ENCODE data around the gene NCAM1.

NCAM1 gene

DNA sequence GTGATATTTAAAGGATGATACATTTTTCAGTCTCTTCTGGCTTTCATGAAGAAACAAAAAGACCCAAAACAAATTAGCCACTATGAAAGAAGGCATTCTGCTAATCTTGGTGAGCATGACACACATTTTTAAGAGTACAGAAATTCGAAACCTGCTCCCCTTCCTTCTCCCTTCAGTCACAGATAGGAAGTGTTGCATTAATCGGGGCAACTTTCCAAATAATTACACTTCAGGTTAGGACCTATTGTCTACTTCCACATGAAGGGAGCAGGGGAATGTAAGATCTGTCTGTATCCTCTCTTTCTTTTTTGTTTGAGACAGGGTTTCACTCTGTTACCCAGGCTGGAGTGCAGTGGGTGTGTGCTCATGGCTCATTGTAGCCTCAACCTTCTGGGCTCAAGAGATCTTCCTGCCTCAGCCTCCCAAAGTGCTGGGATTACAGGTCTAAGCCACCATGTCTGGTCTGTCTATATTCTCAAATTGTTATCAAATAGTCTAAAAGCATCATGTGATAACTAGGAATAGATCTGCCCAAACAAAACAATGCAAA, 45.8 kb downstream of the NCAM1 start:
- no peak overlapping the region for H2BK120ac ChIP-seq (ENCODE audit: low read depth, low read length)
- H3K14ac ChIP-seq (ENCODE audit: low read length in 2 of 2): no peak overlapping the region
- H3K4me2 ChIP-seq (ENCODE audit: low read length, poor library complexity, severe bottlenecking): no peak overlapping the region
- no peaks in the 10 kb centered on the region for H3K9me3 ChIP-seq (ENCODE audit: control insufficient read depth, low read length)
- no peak overlapping the region for H3K9ac ChIP-seq (ENCODE audit: low read length)
- H2AFZ ChIP-seq (ENCODE audit: low read depth, low read length): no peak overlapping the region
- H2BK12ac ChIP-seq (ENCODE audit: low read length in 2 of 2): no peak overlapping the region
- H3K27ac ChIP-seq (ENCODE audit: low read length, poor library complexity, severe bottlenecking): no peak overlapping the region
- no peak overlapping the region for H2BK15ac ChIP-seq (ENCODE audit: low read depth, poor library complexity, severe bottlenecking)
- H3K79me1 ChIP-seq (replicated peaks; ENCODE audit: low read length, poor library complexity, severe bottlenecking): no peaks in the 10 kb centered on the region
- H2BK5ac ChIP-seq (ENCODE audit: low read depth, low read length, poor library complexity, severe bottlenecking): no peak overlapping the region
- no peak overlapping the region for H3K23ac ChIP-seq (ENCODE audit: low read length in 2 of 2)
- no peaks in the 10 kb centered on the region for H3K36me3 ChIP-seq (ENCODE audit: control insufficient read depth in 1 of 2, insufficient read depth in 2 of 2, low read depth in 1 of 2, low read length in 2 of 2)
- no peaks in the 10 kb centered on the region for H3K27me3 ChIP-seq (ENCODE audit: control insufficient read depth in 1 of 2, insufficient read depth in 1 of 2, low read length in 2 of 2)
- H2AK5ac ChIP-seq (ENCODE audit: low read length, severe bottlenecking): no peak overlapping the region
- no peak overlapping the region for H4K91ac ChIP-seq (ENCODE audit: low read length)
- no peak overlapping the region for H3K4ac ChIP-seq (ENCODE audit: low read depth in 1 of 2, low read length in 2 of 2)
- no peaks in the 10 kb centered on the region for H3K4me1 ChIP-seq (ENCODE audit: control insufficient read depth, insufficient read depth, low read depth, low read length)
- DNase-seq: no peak
- 63% methylated on average over 1 of the region's 2 CpGs for WGBS
- no peak overlapping the region for H4K8ac ChIP-seq (ENCODE audit: low read length)
- no peak overlapping the region for H3K4me3 ChIP-seq (ENCODE audit: insufficient read depth in 1 of 2, low read depth in 1 of 2, low read length in 2 of 2)
- H3K18ac ChIP-seq (ENCODE audit: low read depth in 1 of 2, low read length in 2 of 2): no peak overlapping the region

DNA sequence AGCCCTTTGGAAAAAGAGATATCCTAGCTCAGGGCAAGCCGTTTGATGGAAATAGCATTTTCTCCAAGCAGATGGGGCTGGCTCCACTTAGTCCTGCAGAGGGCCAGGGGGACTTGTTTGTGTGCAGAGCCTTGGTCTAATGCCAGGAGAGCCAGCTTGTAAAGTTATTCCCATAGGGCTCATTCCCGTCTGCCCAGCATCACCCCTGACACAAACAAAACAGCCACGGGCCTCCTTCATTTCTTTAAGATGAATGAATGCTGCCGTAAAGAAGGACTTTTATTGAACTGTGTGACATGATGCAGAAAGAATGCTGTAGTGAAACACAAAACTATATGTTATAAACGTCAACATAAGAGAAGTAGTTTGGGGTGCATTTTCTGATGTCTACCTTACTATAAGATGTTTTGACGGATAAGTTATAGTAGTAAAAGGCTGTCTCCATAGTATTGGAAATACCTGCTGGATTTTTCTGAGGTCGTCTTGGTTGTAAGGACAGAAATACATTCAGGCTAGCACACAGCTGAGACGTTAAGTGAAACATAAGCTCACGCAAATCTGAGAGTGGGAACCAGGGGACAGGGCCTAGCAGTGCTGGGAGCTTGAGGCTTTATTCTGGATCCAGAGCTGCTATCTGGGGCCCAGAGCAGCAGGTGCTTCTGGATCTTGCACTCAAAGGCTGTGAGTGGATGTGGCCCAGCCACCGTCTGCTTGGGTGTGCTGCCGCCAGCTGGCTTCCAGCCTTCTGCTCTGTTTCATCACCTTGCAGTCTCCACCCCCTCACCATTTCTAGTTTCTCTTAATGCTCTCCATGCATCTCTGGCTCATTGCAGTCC, 53.3 kb downstream of the NCAM1 start:
- no peak overlapping the region for H2BK15ac ChIP-seq (ENCODE audit: low read depth, poor library complexity, severe bottlenecking)
- no peak overlapping the region for H3K4me2 ChIP-seq (ENCODE audit: low read length, poor library complexity, severe bottlenecking)
- no peak overlapping the region for H3K9ac ChIP-seq (ENCODE audit: low read length)
- peak overlapping the region in 1 of 2 experiments; percentile 48 for H3K18ac ChIP-seq (ENCODE audit: low read depth in 1 of 2, low read length in 2 of 2)
- H3K9me3 ChIP-seq (ENCODE audit: control insufficient read depth, low read length): peaks cover under 1% of the 10 kb centered on the region
- H2AK5ac ChIP-seq (ENCODE audit: low read length, severe bottlenecking): no peak overlapping the region
- DNase-seq: peak; percentile 33
- no peak overlapping the region for H2BK5ac ChIP-seq (ENCODE audit: low read depth, low read length, poor library complexity, severe bottlenecking)
- no peaks in the 10 kb centered on the region for H3K79me1 ChIP-seq (replicated peaks; ENCODE audit: low read length, poor library complexity, severe bottlenecking)
- no peak overlapping the region for H3K4ac ChIP-seq (ENCODE audit: low read depth in 1 of 2, low read length in 2 of 2)
- no peak overlapping the region for H3K4me3 ChIP-seq (ENCODE audit: insufficient read depth in 1 of 2, low read depth in 1 of 2, low read length in 2 of 2)
- no peak overlapping the region for H3K23ac ChIP-seq (ENCODE audit: low read length in 2 of 2)
- H2AFZ ChIP-seq (ENCODE audit: low read depth, low read length): no peak overlapping the region
- WGBS: 62% methylated on average over 9 of the region's 11 CpGs
- H4K91ac ChIP-seq (ENCODE audit: low read length): no peak overlapping the region
- no peaks in the 10 kb centered on the region for H3K4me1 ChIP-seq (ENCODE audit: control insufficient read depth, insufficient read depth, low read depth, low read length)
- no peak overlapping the region for H2BK12ac ChIP-seq (ENCODE audit: low read length in 2 of 2)
- H3K36me3 ChIP-seq (ENCODE audit: control insufficient read depth in 1 of 2, insufficient read depth in 2 of 2, low read depth in 1 of 2, low read length in 2 of 2): no peaks in the 10 kb centered on the region
- H3K27ac ChIP-seq (ENCODE audit: low read length, poor library complexity, severe bottlenecking): no peak overlapping the region
- H3K27me3 ChIP-seq (ENCODE audit: control insufficient read depth in 1 of 2, insufficient read depth in 1 of 2, low read length in 2 of 2): peaks cover 0 to 4% of the 10 kb centered on the region in 2 experiments
- no peak overlapping the region for H2BK120ac ChIP-seq (ENCODE audit: low read depth, low read length)
- H3K14ac ChIP-seq (ENCODE audit: low read length in 2 of 2): no peak overlapping the region
- no peak overlapping the region for H4K8ac ChIP-seq (ENCODE audit: low read length)

DNA sequence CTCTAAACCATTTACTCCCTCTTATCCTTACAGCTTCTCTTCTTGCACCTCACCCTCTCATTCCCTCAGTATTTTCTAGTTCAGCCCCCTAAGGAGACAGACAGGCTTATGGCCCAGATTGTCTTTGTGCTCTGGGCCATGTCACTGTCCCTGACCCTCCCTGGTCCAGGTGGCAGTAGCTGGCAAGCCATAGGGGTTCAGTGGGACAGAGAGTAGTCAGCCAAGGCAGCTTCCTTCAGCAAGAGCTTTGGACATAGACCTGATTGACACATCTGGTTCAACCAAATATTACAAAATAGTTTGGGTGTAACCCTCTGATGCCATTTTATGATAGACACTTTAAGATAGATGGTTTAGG, 53.9 kb downstream of the NCAM1 start:
- H2BK12ac ChIP-seq (ENCODE audit: low read length in 2 of 2): peak overlapping the region in 1 of 2 experiments; percentile 31
- H3K18ac ChIP-seq (ENCODE audit: low read depth in 1 of 2, low read length in 2 of 2): peak overlapping the region in 1 of 2 experiments; percentile 48
- no peak overlapping the region for H4K8ac ChIP-seq (ENCODE audit: low read length)
- H3K23ac ChIP-seq (ENCODE audit: low read length in 2 of 2): no peak overlapping the region
- H3K36me3 ChIP-seq (ENCODE audit: control insufficient read depth in 1 of 2, insufficient read depth in 2 of 2, low read depth in 1 of 2, low read length in 2 of 2): no peaks in the 10 kb centered on the region
- H3K79me1 ChIP-seq (replicated peaks; ENCODE audit: low read length, poor library complexity, severe bottlenecking): no peaks in the 10 kb centered on the region
- no peak overlapping the region for H2BK5ac ChIP-seq (ENCODE audit: low read depth, low read length, poor library complexity, severe bottlenecking)
- no peak overlapping the region for H3K4ac ChIP-seq (ENCODE audit: low read depth in 1 of 2, low read length in 2 of 2)
- no peak for DNase-seq
- H3K9me3 ChIP-seq (ENCODE audit: control insufficient read depth, low read length): peaks cover 6% of the 10 kb centered on the region
- H3K14ac ChIP-seq (ENCODE audit: low read length in 2 of 2): peak overlapping the region in 1 of 2 experiments; percentile 65
- no peak overlapping the region for H2BK120ac ChIP-seq (ENCODE audit: low read depth, low read length)
- no peak overlapping the region for H2AK5ac ChIP-seq (ENCODE audit: low read length, severe bottlenecking)
- H3K27me3 ChIP-seq (ENCODE audit: control insufficient read depth in 1 of 2, insufficient read depth in 1 of 2, low read length in 2 of 2): peaks cover 0 to 4% of the 10 kb centered on the region in 2 experiments
- H3K9ac ChIP-seq (ENCODE audit: low read length): no peak overlapping the region
- no peak overlapping the region for H3K27ac ChIP-seq (ENCODE audit: low read length, poor library complexity, severe bottlenecking)
- H4K91ac ChIP-seq (ENCODE audit: low read length): no peak overlapping the region
- no peak overlapping the region for H2BK15ac ChIP-seq (ENCODE audit: low read depth, poor library complexity, severe bottlenecking)
- no peaks in the 10 kb centered on the region for H3K4me1 ChIP-seq (ENCODE audit: control insufficient read depth, insufficient read depth, low read depth, low read length)
- H2AFZ ChIP-seq (ENCODE audit: low read depth, low read length): no peak overlapping the region
- H3K4me3 ChIP-seq (ENCODE audit: insufficient read depth in 1 of 2, low read depth in 1 of 2, low read length in 2 of 2): no peak overlapping the region
- no peak overlapping the region for H3K4me2 ChIP-seq (ENCODE audit: low read length, poor library complexity, severe bottlenecking)

DNA sequence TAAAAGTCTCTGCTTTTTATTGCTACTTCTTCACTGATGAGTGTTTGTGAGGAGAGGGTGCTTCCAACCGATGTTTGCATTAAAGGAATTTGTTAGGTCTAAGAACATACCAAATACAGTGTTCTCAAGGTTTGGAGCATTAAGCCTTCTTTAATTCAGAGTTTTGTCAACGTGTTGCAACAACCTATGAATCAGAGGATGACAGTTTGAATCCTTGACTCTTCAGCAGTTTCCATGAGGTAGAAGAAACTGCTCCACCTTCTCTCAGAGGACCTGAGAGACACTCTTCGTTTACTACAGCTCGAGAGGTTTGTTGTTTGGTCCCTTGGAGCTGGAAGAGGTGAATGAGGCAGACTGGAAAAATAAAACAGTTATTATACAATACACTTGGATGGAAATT, 55.7 kb downstream of the NCAM1 start:
- Histone ChIP-seq H2BK12ac (ENCODE audit: low read length in 2 of 2) (no peak overlapping the region), H2AK5ac (ENCODE audit: low read length, severe bottlenecking) (no peak overlapping the region), H3K27me3 (ENCODE audit: control insufficient read depth in 1 of 2, insufficient read depth in 1 of 2, low read length in 2 of 2) (peaks cover 0 to 4% of the 10 kb centered on the region in 2 experiments), H3K27ac (ENCODE audit: low read length, poor library complexity, severe bottlenecking) (no peak overlapping the region), H4K91ac (ENCODE audit: low read length) (no peak overlapping the region), H2BK15ac (ENCODE audit: low read depth, poor library complexity, severe bottlenecking) (no peak overlapping the region), H3K36me3 (ENCODE audit: control insufficient read depth in 1 of 2, insufficient read depth in 2 of 2, low read depth in 1 of 2, low read length in 2 of 2) (no peaks in the 10 kb centered on the region), H3K23ac (ENCODE audit: low read length in 2 of 2) (no peak overlapping the region), H3K9ac (ENCODE audit: low read length) (no peak overlapping the region), H3K18ac (ENCODE audit: low read depth in 1 of 2, low read length in 2 of 2) (no peak overlapping the region), H2BK120ac (ENCODE audit: low read depth, low read length) (no peak overlapping the region), H2BK5ac (ENCODE audit: low read depth, low read length, poor library complexity, severe bottlenecking) (no peak overlapping the region), H3K4me3 (ENCODE audit: insufficient read depth in 1 of 2, low read depth in 1 of 2, low read length in 2 of 2) (no peak overlapping the region), H4K8ac (ENCODE audit: low read length) (no peak overlapping the region), H3K4ac (ENCODE audit: low read depth in 1 of 2, low read length in 2 of 2) (no peak overlapping the region), H2AFZ (ENCODE audit: low read depth, low read length) (no peak overlapping the region), H3K4me2 (ENCODE audit: low read length, poor library complexity, severe bottlenecking) (no peak overlapping the region), H3K14ac (ENCODE audit: low read length in 2 of 2) (no peak overlapping the region), H3K9me3 (ENCODE audit: control insufficient read depth, low read length) (peaks cover 8% of the 10 kb centered on the region), H3K4me1 (ENCODE audit: control insufficient read depth, insufficient read depth, low read depth, low read length) (no peaks in the 10 kb centered on the region), H3K79me1 (replicated peaks; ENCODE audit: low read length, poor library complexity, severe bottlenecking) (no peaks in the 10 kb centered on the region)
- DNase-seq: peak; percentile 12
- WGBS: 70% methylated on average over 3 of the region's 4 CpGs

Data from mesenchymal stem cell (in vitro differentiated cells and primary cell).